ENCODE measurements around the gene AUTS2.

Gene AUTS2

GRCh38 chr7:69911337-69911736 lies 313.1 kb downstream of the AUTS2 start:
- DNase-seq = no peak

GRCh38 chr7:69912141-69912540 lies 313.9 kb downstream of the AUTS2 start:
- no peak for DNase-seq

- peak; percentile 34 for DNase-seq
Measured at GRCh38 chr7:69912846-69913245, 314.6 kb downstream of the AUTS2 start.

GRCh38 chr7:69919426-69920111 lies 321.3 kb downstream of the AUTS2 start:
- no peak for DNase-seq

- DNase-seq = no peak
Measured at GRCh38 chr7:69920797-69921196, 322.5 kb downstream of the AUTS2 start.

GRCh38 chr7:69922026-69922803 lies 323.9 kb downstream of the AUTS2 start:
- DNase-seq = no peak

- DNase-seq = no peak
Measured at GRCh38 chr7:69927461-69927860, 329.2 kb downstream of the AUTS2 start.

GRCh38 chr7:69928621-69929020 lies 330.3 kb downstream of the AUTS2 start:
- DNase-seq = no peak

- no peak for DNase-seq
Measured at GRCh38 chr7:69929622-69930021, 331.3 kb downstream of the AUTS2 start.

GRCh38 chr7:69932034-69932628 lies 333.9 kb downstream of the AUTS2 start:
- peak; percentile 49 for DNase-seq

GRCh38 chr7:69934144-69934903 lies 336.0 kb downstream of the AUTS2 start:
- no peak for DNase-seq

GRCh38 chr7:69935107-69935506 lies 336.8 kb downstream of the AUTS2 start:
- no peak for DNase-seq

GRCh38 chr7:69937097-69937496 lies 338.8 kb downstream of the AUTS2 start:
- no peak for DNase-seq

GRCh38 chr7:69939317-69939716 lies 341.0 kb downstream of the AUTS2 start:
- DNase-seq = no peak

- no peak for DNase-seq
Measured at GRCh38 chr7:69941077-69941651, 342.9 kb downstream of the AUTS2 start.

- DNase-seq = no peak
Measured at GRCh38 chr7:69942573-69942972, 344.3 kb downstream of the AUTS2 start.

- no peak for DNase-seq
Measured at GRCh38 chr7:69946901-69947300, 348.6 kb downstream of the AUTS2 start.

GRCh38 chr7:69947998-69948397 lies 349.7 kb downstream of the AUTS2 start:
- no peak for DNase-seq

- DNase-seq = no peak
Measured at GRCh38 chr7:69949122-69949521, 350.8 kb downstream of the AUTS2 start.

GRCh38 chr7:69951458-69951857 lies 353.2 kb downstream of the AUTS2 start:
- DNase-seq = no peak

GRCh38 chr7:69953136-69954067 lies 355.1 kb downstream of the AUTS2 start:
- no peak for DNase-seq

GRCh38 chr7:69956541-69956940 lies 358.3 kb downstream of the AUTS2 start:
- DNase-seq = no peak

Data from fibroblast of skin of right biceps (primary cell).